DMS153 treated with DMSO at 0.1 percent for 48 hours (cell line): ENCODE measurements around the gene KPRP.
A peak's percentile ranks its signal among the peaks of the same experiment; 100 is the strongest.

Experiments used
- DNase-seq: peaks from one replicate; lab custom pipeline; 2025; ENCODE audit not compliant: unreplicated experiment; lab: John Stamatoyannopoulos, UW

KPRP gene

GRCh38 chr1:152774875-152775274 is 17.1 kb downstream of the KPRP start, which contains the start of gene LCE1F:
Gene LCE1F, plus strand, starts transcription at chr1:152775140. Its CDS starts 1,232 bp downstream, at chr1:152776372.
- DNase-seq: no peak

GRCh38 chr1:152776361-152776760 is 18.5 kb downstream of the KPRP start:
- DNase-seq: no peak

- no peak for DNase-seq
Measured at GRCh38 chr1:152777510-152778137, 19.8 kb downstream of the KPRP start.

GRCh38 chr1:152783095-152783494 is 25.3 kb downstream of the KPRP start:
- no peak for DNase-seq

- peak; percentile 45 for DNase-seq
Measured at GRCh38 chr1:152786077-152786476, 28.3 kb downstream of the KPRP start, which contains the start of gene LCE1E. Gene LCE1E, plus strand, starts transcription at chr1:152786257. Its CDS starts 1,043 bp downstream, at chr1:152787300.

GRCh38 chr1:152795686-152796085 is 37.9 kb downstream of the KPRP start:
- DNase-seq: no peak

GRCh38 chr1:152796421-152796820 is 38.6 kb downstream of the KPRP start, which contains the start of gene LCE1D:
Gene LCE1D, plus strand, starts transcription at chr1:152796721. Its CDS starts 1,074 bp downstream, at chr1:152797795.
- DNase-seq: no peak

- no peak for DNase-seq
Measured at GRCh38 chr1:152801333-152801732, 43.5 kb downstream of the KPRP start.

GRCh38 chr1:152806576-152806975 is 48.8 kb downstream of the KPRP start, which contains the start of gene LCE1C:
Gene LCE1C, minus strand, starts transcription at chr1:152806651. Its CDS starts 1,173 bp downstream, at chr1:152805478.
- DNase-seq: no peak

- no peak for DNase-seq
Measured at GRCh38 chr1:152811050-152811449, 53.2 kb downstream of the KPRP start.
